ENCODE results near the gene RNF7.
A peak's percentile ranks its signal among the peaks of the same experiment; 100 is the strongest.

Gene RNF7

GRCh38 chr3:141729240-141729639, 8.9 kb upstream of the RNF7 start:
- Histone ChIP-seq H3K4me3 (no peak overlapping the region), H3K27me3 (no peaks in the 10 kb centered on the region), H3K9me3 (no peaks in the 10 kb centered on the region), H3K9ac (no peak overlapping the region), H3K4me2 (no peak overlapping the region), H3K27ac (no peak overlapping the region), H3K36me3 (no peaks in the 10 kb centered on the region), H3K4me1 (peaks cover 5% of the 10 kb centered on the region; the same call in 1 of the 2 replicates), H4K20me1 (no peaks in the 10 kb centered on the region)
- TF ChIP-seq Cebpa-rat (IDR thresholded peaks at IDR 0.05): no peak

DNA sequence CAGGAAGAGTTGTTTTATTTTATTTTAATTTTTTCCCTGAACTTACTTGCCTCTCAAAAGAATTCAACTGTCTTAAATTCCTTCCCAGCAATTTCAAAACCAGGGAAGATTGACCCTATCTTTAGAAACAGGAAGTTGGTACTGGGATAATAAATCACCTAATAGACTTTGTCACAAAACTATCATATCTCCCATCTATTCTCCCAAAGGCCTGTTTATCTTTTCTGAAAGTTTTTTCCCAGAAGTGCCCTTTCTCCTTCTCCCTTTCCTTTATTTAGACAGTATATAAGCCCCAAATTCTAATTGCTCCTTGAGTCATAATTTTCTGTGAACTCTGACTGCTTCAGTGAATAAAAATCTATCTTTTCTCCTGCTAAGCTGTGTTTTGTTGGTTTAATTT, 2.9 kb upstream of the RNF7 start:
- peaks cover 19% of the 10 kb centered on the region for H3K4me1 ChIP-seq
- H3K36me3 ChIP-seq: no peaks in the 10 kb centered on the region
- H3K4me3 ChIP-seq: no peak overlapping the region
- H3K9me3 ChIP-seq: no peaks in the 10 kb centered on the region
- H3K4me2 ChIP-seq: no peak overlapping the region
- H3K27ac ChIP-seq: no peak overlapping the region
- peaks cover 9% of the 10 kb centered on the region for H4K20me1 ChIP-seq
- H3K27me3 ChIP-seq: no peaks in the 10 kb centered on the region
- TF ChIP-seq Cebpa-rat (IDR thresholded peaks at IDR 0.05): no peak
- H3K9ac ChIP-seq: no peak overlapping the region

GRCh38 chr3:141735770-141736465, 2.2 kb upstream of the RNF7 start:
- Histone ChIP-seq H3K4me3 (no peak overlapping the region), H3K4me2 (no peak overlapping the region), H4K20me1 (peaks cover 16% of the 10 kb centered on the region), H3K27ac (no peak overlapping the region), H3K9me3 (no peaks in the 10 kb centered on the region), H3K9ac (no peak overlapping the region), H3K4me1 (peaks cover 27% of the 10 kb centered on the region), H3K36me3 (no peaks in the 10 kb centered on the region), H3K27me3 (no peaks in the 10 kb centered on the region)
- TF ChIP-seq Cebpa-rat (IDR thresholded peaks at IDR 0.05): no peak

- Histone ChIP-seq H3K9me3 (no peaks in the 10 kb centered on the region), H4K20me1 (peaks cover 28% of the 10 kb centered on the region), H3K27ac (no peak overlapping the region), H3K36me3 (no peaks in the 10 kb centered on the region), H3K27me3 (no peaks in the 10 kb centered on the region), H3K4me1 (peaks cover 34% of the 10 kb centered on the region), H3K4me3 (no peak overlapping the region), H3K9ac (no peak overlapping the region), H3K4me2 (no peak overlapping the region)
- no peak for TF ChIP-seq Cebpa-rat (IDR thresholded peaks at IDR 0.05)
Observed at GRCh38 chr3:141737093-141737492, 1.0 kb upstream of the RNF7 start.

GRCh38 chr3:141737678-141738021, 448 bp upstream of the RNF7 start:
- no peak for TF ChIP-seq Cebpa-rat (IDR thresholded peaks at IDR 0.05)
- peaks cover 34% of the 10 kb centered on the region for H4K20me1 ChIP-seq
- H3K4me2 ChIP-seq: peak overlapping the region; percentile 66
- 0 out of 2 replicates have a peak, but pooled peaks cover 4% of the 10 kb centered on the region for H3K36me3 ChIP-seq
- H3K4me1 ChIP-seq: peaks cover 34% of the 10 kb centered on the region
- H3K9ac ChIP-seq: peak overlapping the region; percentile 60; the same call in 1 of the 2 replicates
- H3K9me3 ChIP-seq: no peaks in the 10 kb centered on the region
- no peaks in the 10 kb centered on the region for H3K27me3 ChIP-seq
- H3K4me3 ChIP-seq: peak overlapping the region; percentile 90
- H3K27ac ChIP-seq: peak overlapping the region; percentile 49; the same call in 1 of the 2 replicates

DNA sequence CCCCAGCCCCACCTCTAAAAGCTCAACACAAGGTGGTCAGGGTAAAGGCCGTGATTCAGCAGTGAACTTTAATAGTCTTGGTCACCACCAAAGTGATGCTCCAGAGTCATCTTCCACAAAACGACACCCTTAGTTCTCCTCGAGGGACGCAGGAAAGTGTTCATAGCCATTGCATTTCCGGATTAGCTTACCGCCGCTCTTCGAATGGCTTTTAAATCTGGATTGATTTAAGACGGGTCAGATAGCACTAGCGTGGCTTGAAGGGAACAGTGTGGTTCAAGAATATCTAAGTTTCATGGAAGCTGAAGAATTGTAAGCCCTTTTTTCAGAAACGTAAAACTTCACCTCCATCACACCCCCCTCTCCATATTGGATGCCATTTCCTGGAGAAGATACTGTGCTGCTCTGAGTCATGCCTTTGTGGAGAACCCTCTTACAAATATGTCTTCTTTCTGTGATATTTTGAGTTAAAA, 829 bp downstream of the RNF7 start:
- peak overlapping the region; percentile 81 for H3K4me2 ChIP-seq
- H4K20me1 ChIP-seq: peaks cover 46% of the 10 kb centered on the region
- no peak for TF ChIP-seq Cebpa-rat (IDR thresholded peaks at IDR 0.05)
- peak overlapping the region; percentile 90 for H3K4me3 ChIP-seq
- H3K27me3 ChIP-seq: no peaks in the 10 kb centered on the region
- no peaks in the 10 kb centered on the region for H3K9me3 ChIP-seq
- peak overlapping the region; percentile 94 for H3K27ac ChIP-seq
- peak overlapping the region; percentile 95 for H3K9ac ChIP-seq
- peaks cover 34% of the 10 kb centered on the region for H3K4me1 ChIP-seq
- H3K36me3 ChIP-seq: peaks cover 13% of the 10 kb centered on the region; the same call in 1 of the 2 replicates

GRCh38 chr3:141739731-141740130, 1.6 kb downstream of the RNF7 start:
- peaks cover 34% of the 10 kb centered on the region for H3K4me1 ChIP-seq
- peaks cover 21% of the 10 kb centered on the region; the same call in 1 of the 2 replicates for H3K36me3 ChIP-seq
- peak overlapping the region; percentile 95 for H3K9ac ChIP-seq

GRCh38 chr3:141740349-141740748, 2.3 kb downstream of the RNF7 start:
- TF ChIP-seq Cebpa-rat (IDR thresholded peaks at IDR 0.05): no peak
- Histone ChIP-seq H3K36me3 (peaks cover 27% of the 10 kb centered on the region), H3K27me3 (no peaks in the 10 kb centered on the region), H3K4me3 (peak overlapping the region; percentile 90), H3K4me2 (peak overlapping the region; percentile 81), H3K4me1 (peaks cover 34% of the 10 kb centered on the region), H3K27ac (peak overlapping the region; percentile 94; the same call in 1 of the 2 replicates), H4K20me1 (peaks cover 61% of the 10 kb centered on the region), H3K9ac (peak overlapping the region; percentile 95; the same call in 1 of the 2 replicates), H3K9me3 (no peaks in the 10 kb centered on the region)

More at GRCh38 chr3:141739731-141740130, 1.6 kb downstream of the RNF7 start:
- Histone ChIP-seq H3K4me3 (peak overlapping the region; percentile 90), H3K27me3 (no peaks in the 10 kb centered on the region), H3K9me3 (no peaks in the 10 kb centered on the region), H3K27ac (peak overlapping the region; percentile 94), H4K20me1 (peaks cover 54% of the 10 kb centered on the region), H3K4me2 (peak overlapping the region; percentile 81)
- TF ChIP-seq Cebpa-rat (IDR thresholded peaks at IDR 0.05): no peak

DNA sequence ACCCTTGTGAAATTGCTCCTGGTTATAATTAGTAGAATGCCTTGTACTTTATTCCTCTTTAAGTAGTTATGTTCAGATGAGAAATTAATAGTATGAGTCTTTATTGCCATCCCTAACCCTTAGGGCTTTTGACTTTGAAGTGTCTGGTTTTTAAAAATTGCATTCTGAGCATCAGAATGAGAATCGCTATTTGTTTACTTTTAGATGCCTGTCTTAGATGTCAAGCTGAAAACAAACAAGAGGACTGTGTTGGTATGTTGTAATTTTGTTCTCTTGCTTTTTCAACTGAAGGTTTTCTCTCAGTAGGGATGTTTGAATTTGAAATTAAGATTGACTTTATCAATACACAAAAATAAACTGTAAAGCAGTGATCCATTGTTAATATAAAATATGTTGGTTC, 5.2 kb downstream of the RNF7 start:
- H3K4me1 ChIP-seq: peaks cover 24% of the 10 kb centered on the region
- no peak overlapping the region for H3K4me2 ChIP-seq
- H3K4me3 ChIP-seq: no peak overlapping the region
- H3K27me3 ChIP-seq: no peaks in the 10 kb centered on the region
- H3K36me3 ChIP-seq: peaks cover 55% of the 10 kb centered on the region
- H3K27ac ChIP-seq: no peak overlapping the region
- H3K9me3 ChIP-seq: no peaks in the 10 kb centered on the region
- no peak overlapping the region for H3K9ac ChIP-seq
- peaks cover 85% of the 10 kb centered on the region for H4K20me1 ChIP-seq
- no peak for TF ChIP-seq Cebpa-rat (IDR thresholded peaks at IDR 0.05)

- Histone ChIP-seq H3K9ac (no peak overlapping the region), H3K9me3 (no peaks in the 10 kb centered on the region), H4K20me1 (peaks cover 65% of the 10 kb centered on the region), H3K4me2 (no peak overlapping the region), H3K4me1 (no peaks in the 10 kb centered on the region), H3K4me3 (no peak overlapping the region), H3K27ac (no peak overlapping the region), H3K27me3 (no peaks in the 10 kb centered on the region), H3K36me3 (peaks cover 77% of the 10 kb centered on the region)
- TF ChIP-seq Cebpa-rat (IDR thresholded peaks at IDR 0.05): no peak
Observed at GRCh38 chr3:141746962-141747361, 8.9 kb downstream of the RNF7 start.

All from BLaER1 (cell line).